ENCODE measurements around the gene NKAIN2.

- TF ChIP-seq CTCF (IDR thresholded peaks at IDR 0.05; ENCODE audit: low read length) (no peak), EZH2phosphoT487 (IDR thresholded peaks at IDR 0.05; ENCODE audit: low read length) (no peak)
Measured at GRCh38 chr6:123855506-123855905, 51.8 kb downstream of the NKAIN2 start.
